PC-3 (cell line): ENCODE results near the gene KCTD2. TPM values are rescaled to one million over a fixed set of nuclear protein-coding genes. Genes with fewer than 3 reads are reported as not detected.

Experiments used
- ATAC-seq: fragments of 200-7000 bp; cut with Tn5 transposase; 2 replicates; pipeline ENCODE4 v1.9.1; 2020; ENCODE audit warnings: mild to moderate bottlenecking, moderate library complexity
- BruUV-seq: library from RNA; stranded (reverse); fragments of 400-500 nt; replicated peaks from 2 replicates; lab custom pipeline; 2021; lab: Mats Ljungman, UMichigan
- CTCF ChIA-PET: fragments of 300-600 bp; sonication (Branson Sonifier 250); formaldehyde crosslinking; loops from one replicate; lab custom pipeline; 2022; ENCODE audit warnings: antibody characterized with exemption; lab: Charles Lee
- POLR2A ChIA-PET: fragments of 300-600 bp; sonication (Branson Sonifier 250); formaldehyde crosslinking; loops from one replicate; lab custom pipeline; 2022; ENCODE audit warnings: antibody characterized with exemption; ENCODE audit not compliant: unreplicated experiment; lab: Charles Lee
- DNase-seq: peaks from one replicate; pipeline ENCODE4 v3.0.0-alpha.2; 2015
- H2AFZ ChIP-seq: fragments of 300-600 bp; sonication (generic); 2 replicates; pipeline ENCODE4 v1.6.0; 2016; ENCODE audit warnings: antibody characterized with exemption, low read length
- H3F3A ChIP-seq: fragments of 300-600 bp; sonication (generic); one replicate; pipeline ENCODE4 v1.6.0; 2017; ENCODE audit warnings: antibody characterized with exemption, low read length, control low read depth, mild to moderate bottlenecking; ENCODE audit not compliant: unreplicated experiment
- H3K27ac ChIP-seq: fragments of 300-600 bp; sonication (generic); 2 replicates; pipeline ENCODE4 v1.5.1; 2016; ENCODE audit warnings: mild to moderate bottlenecking, low read length
- H3K27me3 ChIP-seq: fragments of 300-600 bp; sonication (generic); 2 replicates; pipeline ENCODE4 v1.6.1; 2016; ENCODE audit warnings: low read length, mixed read lengths
- H3K36me3 ChIP-seq: fragments of 300-600 bp; sonication (generic); 2 replicates; pipeline ENCODE4 v1.6.1; 2016; ENCODE audit warnings: low read depth, mixed run types, low read length, mixed read lengths
- H3K4me1 ChIP-seq: fragments of 300-600 bp; sonication (generic); 2 replicates; pipeline ENCODE4 v1.5.1; 2016; ENCODE audit warnings: low read length; ENCODE audit not compliant: insufficient read depth
- H3K4me2 ChIP-seq: fragments of 300-600 bp; sonication (generic); 2 replicates; pipeline ENCODE4 v1.6.0; 2016; ENCODE audit warnings: low read length
- H3K4me3 ChIP-seq: fragments of 300-600 bp; sonication (generic); 2 replicates; pipeline ENCODE4 v1.5.1; 2016; ENCODE audit warnings: mild to moderate bottlenecking, low read length, mixed read lengths
- H3K79me2 ChIP-seq: fragments of 300-600 bp; sonication (generic); 2 replicates; pipeline ENCODE4 v1.6.1; 2017; ENCODE audit warnings: low read length, mixed read lengths
- H3K9ac ChIP-seq: fragments of 300-600 bp; sonication (generic); 2 replicates; pipeline ENCODE4 v1.6.0; 2016; ENCODE audit warnings: mild to moderate bottlenecking, low read length
- H3K9me2 ChIP-seq: fragments of 300-600 bp; sonication (generic); replicated peaks from 2 replicates; pipeline ENCODE4 v1.6.1; 2016; ENCODE audit warnings: mixed run types, low read length, mixed read lengths
- H3K9me3 ChIP-seq: fragments of 300-600 bp; sonication (generic); 2 replicates; pipeline ENCODE4 v1.6.1; 2016; ENCODE audit warnings: low read length, mixed read lengths
- H4K20me1 ChIP-seq: fragments of 300-600 bp; sonication (generic); 2 replicates; pipeline ENCODE4 v1.6.1; 2016; ENCODE audit warnings: low read length, mixed read lengths
- EZH2 ChIP-seq: fragments of 300-600 bp; sonication (generic); IDR thresholded peaks from one replicate; pipeline ENCODE4 v1.6.1; 2017; ENCODE audit warnings: antibody characterized with exemption, mild to moderate bottlenecking, low read length; ENCODE audit not compliant: unreplicated experiment
- EZH2phosphoT487 ChIP-seq: fragments of 300-600 bp; sonication (generic); IDR thresholded peaks from 2 replicates; pipeline ENCODE4 v1.6.1; 2018; ENCODE audit warnings: mild to moderate bottlenecking, antibody characterized with exemption, low read length, borderline replicate concordance
- intact Hi-C: fragments of 100-400 bp; cut with micrococcal nuclease; formaldehyde crosslinking; loops from 2 replicates; pipeline ENCODE4 v1.9.0; 2023
- total RNA-seq: library from RNA; depleted of rRNA; stranded (reverse); fragments of >200 nt; gene quantifications from 2 replicates; pipeline ENCODE4 v1.2.3, GENCODE V29; 2014
- TF ChIP-seq, protein P1 (sequence below): fragments of 300-600 bp; sonication (generic); conservative IDR thresholded peaks from 2 replicates; pipeline ENCODE4 v1.5.1; 2017; ENCODE audit warnings: antibody characterized with exemption, low read depth, mild to moderate bottlenecking, low read length

KCTD2 gene
- total RNA-seq, 1 experiment from 2014 or later = 28.0 TPM

DNA sequence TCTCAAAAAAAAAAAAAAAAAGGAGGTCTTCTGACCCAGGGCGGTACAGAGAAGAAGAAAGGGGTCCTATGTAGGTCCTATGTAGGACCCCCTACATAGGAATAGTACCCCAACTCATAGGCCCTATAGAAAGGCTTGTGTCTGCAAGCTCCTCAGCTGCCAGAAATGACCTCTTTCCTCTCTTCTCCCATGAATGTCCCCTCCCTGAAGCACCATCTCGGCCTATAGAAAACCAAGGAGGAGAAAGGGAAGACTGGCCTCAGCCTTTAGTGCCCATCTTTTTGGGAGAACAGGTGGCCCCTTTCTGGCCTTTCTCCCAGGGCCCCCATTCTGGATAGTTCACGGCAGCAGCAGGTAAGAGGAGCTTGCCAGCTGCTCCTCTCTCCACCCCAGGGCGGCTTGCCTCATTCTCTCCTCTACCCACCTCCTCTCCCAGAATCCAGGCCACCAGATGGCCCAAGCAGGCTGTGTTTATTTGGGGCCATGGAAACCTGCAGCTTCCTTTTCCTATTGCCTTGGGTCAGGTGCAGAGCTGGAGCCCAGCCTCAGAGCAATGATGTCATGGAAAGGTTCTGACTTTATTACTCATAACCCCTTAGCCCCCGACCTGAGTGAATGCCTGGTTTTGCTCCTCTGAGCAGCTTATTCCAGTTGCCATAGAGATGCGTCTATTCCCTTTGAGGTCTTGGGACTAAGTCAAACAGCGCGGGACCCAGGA, 36.2 kb upstream of the KCTD2 start:
- Histone ChIP-seq H3K4me1 (peaks cover 30% of the 10 kb centered on the region), H3K79me2 (peaks cover 31% of the 10 kb centered on the region), H3K4me3 (no peak overlapping the region), H2AFZ (peak overlapping the region; percentile 98; the same call in 1 of the 2 replicates), H3K9ac (no peak overlapping the region), H4K20me1 (no peaks in the 10 kb centered on the region), H3K27ac (peak overlapping the region; percentile 68; the same call in 1 of the 2 replicates), H3K9me3 (no peaks in the 10 kb centered on the region), H3K27me3 (no peaks in the 10 kb centered on the region), H3K36me3 (no peaks in the 10 kb centered on the region), H3K9me2 (no peaks in the 10 kb centered on the region), H3F3A (peaks cover 4% of the 10 kb centered on the region), H3K4me2 (peak overlapping the region; percentile 93; the same call in 1 of the 2 replicates)
- DNase-seq (peak; percentile 65), ATAC-seq (peak; percentile 34)
- intact Hi-C loops = loop anchor here (1.0 kb wide), 1 partner anchor 24 kb away; no protein-coding TSS in a partner anchor
- CTCF ChIA-PET = interaction anchor here (0.7 to 1.2 kb wide), 6 partner anchors 21 to 356 kb away, joined by 3 to 15 read pairs (median 5); partner anchors contain the start of gene CDR2L
- no peak for TF ChIP-seq EZH2phosphoT487
- TF ChIP-seq, protein P1, sequence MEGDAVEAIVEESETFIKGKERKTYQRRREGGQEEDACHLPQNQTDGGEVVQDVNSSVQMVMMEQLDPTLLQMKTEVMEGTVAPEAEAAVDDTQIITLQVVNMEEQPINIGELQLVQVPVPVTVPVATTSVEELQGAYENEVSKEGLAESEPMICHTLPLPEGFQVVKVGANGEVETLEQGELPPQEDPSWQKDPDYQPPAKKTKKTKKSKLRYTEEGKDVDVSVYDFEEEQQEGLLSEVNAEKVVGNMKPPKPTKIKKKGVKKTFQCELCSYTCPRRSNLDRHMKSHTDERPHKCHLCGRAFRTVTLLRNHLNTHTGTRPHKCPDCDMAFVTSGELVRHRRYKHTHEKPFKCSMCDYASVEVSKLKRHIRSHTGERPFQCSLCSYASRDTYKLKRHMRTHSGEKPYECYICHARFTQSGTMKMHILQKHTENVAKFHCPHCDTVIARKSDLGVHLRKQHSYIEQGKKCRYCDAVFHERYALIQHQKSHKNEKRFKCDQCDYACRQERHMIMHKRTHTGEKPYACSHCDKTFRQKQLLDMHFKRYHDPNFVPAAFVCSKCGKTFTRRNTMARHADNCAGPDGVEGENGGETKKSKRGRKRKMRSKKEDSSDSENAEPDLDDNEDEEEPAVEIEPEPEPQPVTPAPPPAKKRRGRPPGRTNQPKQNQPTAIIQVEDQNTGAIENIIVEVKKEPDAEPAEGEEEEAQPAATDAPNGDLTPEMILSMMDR = peak; percentile 40; the same call in 1 of the 2 replicates
- no TSS peak for BruUV-seq
- POLR2A ChIA-PET = interaction anchor here (0.6 to 1.3 kb wide), 5 partner anchors 23 to 72 kb away, joined by 3 to 14 read pairs (median 6); partner anchors contain the start of gene CDR2L

- Histone ChIP-seq H3K4me1 (peaks cover 30% of the 10 kb centered on the region), H3K4me2 (peak overlapping the region; percentile 93), H3K9me2 (no peaks in the 10 kb centered on the region), H3F3A (peaks cover 4% of the 10 kb centered on the region), H3K79me2 (peaks cover 35% of the 10 kb centered on the region), H3K27ac (peak overlapping the region; percentile 68), H2AFZ (peak overlapping the region; percentile 98), H3K4me3 (peak overlapping the region; percentile 87), H4K20me1 (no peaks in the 10 kb centered on the region), H3K27me3 (no peaks in the 10 kb centered on the region), H3K9me3 (no peaks in the 10 kb centered on the region), H3K9ac (peak overlapping the region; percentile 84), H3K36me3 (peaks cover 3% of the 10 kb centered on the region; the same call in 1 of the 2 replicates)
- ChIA-PET CTCF (interaction anchor here (0.8 to 2.0 kb wide), 9 partner anchors 12 to 190 kb away, joined by 3 to 15 read pairs (median 4); partner anchors contain the start of gene CDR2L), POLR2A (interaction anchor here (0.5 to 1.3 kb wide), 6 partner anchors 21 to 49 kb away, joined by 3 to 8 read pairs (median 4); partner anchors contain the start of genes CDR2L and HID1)
- no peak for TF ChIP-seq EZH2
- TF ChIP-seq EZH2phosphoT487 = no peak
- TF ChIP-seq, protein P1 = no peak
- peak; percentile 51 for DNase-seq
- peak; percentile 34 for ATAC-seq
- intact Hi-C loops = loop anchor here (1.0 to 2.0 kb wide), 2 partner anchors 24 to 51 kb away; no protein-coding TSS in a partner anchor
- BruUV-seq = no TSS peak
Observed at GRCh38 chr17:75011401-75012095, 35.5 kb upstream of the KCTD2 start.
